Measurements from ENCODE around the gene MISFA. TPM values are rescaled to one million over a fixed set of nuclear protein-coding genes. Genes with fewer than 3 reads are reported as not detected.

MISFA gene
- total RNA-seq: 1 to 10 TPM in 3 of 6 donors, under 1 TPM in 1, not detected in 2; 0.76 to 6.0 (median 1.8) TPM

DNA sequence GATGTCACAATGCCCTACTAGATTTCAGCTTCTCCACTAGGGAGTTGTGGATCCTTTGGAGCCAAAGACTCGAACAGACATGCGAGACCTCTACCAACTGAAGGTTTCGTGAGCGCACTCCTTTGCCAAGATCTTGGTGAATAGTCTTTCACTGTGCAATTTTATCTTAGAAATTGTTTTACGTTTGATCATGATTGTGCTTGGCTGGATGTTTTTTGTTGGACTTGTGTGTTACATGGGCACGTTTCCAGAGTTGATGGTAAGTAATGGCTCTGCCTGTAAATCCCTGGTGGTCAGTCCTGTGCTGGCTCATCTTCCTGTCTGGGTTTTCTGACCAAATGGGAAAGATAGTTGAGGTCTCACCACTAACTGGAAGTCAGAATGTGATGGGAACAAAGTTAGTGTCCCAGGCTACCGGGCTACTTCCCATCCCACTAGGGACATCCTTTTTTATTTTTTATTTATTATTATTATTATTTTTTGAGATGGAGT, at the start of gene MISFA:
TSS of gene MISFA (plus strand) at position 51 of the 492 bp plus-strand sequence. CDS start at position 191, 140 bp downstream.
- H3K4me1 ChIP-seq: no peaks in the 10 kb centered on the region
- DNase-seq (no peak), ATAC-seq (ENCODE audit: low FRiP score in 2 of 2) (no peak)
- TF ChIP-seq POLR2AphosphoS5 (IDR thresholded peaks at IDR 0.05) (no peak), EP300 (IDR thresholded peaks at IDR 0.05) (no peak), POLR2A (IDR thresholded peaks at IDR 0.05) (no peak)
- TF ChIP-seq, protein P1, sequence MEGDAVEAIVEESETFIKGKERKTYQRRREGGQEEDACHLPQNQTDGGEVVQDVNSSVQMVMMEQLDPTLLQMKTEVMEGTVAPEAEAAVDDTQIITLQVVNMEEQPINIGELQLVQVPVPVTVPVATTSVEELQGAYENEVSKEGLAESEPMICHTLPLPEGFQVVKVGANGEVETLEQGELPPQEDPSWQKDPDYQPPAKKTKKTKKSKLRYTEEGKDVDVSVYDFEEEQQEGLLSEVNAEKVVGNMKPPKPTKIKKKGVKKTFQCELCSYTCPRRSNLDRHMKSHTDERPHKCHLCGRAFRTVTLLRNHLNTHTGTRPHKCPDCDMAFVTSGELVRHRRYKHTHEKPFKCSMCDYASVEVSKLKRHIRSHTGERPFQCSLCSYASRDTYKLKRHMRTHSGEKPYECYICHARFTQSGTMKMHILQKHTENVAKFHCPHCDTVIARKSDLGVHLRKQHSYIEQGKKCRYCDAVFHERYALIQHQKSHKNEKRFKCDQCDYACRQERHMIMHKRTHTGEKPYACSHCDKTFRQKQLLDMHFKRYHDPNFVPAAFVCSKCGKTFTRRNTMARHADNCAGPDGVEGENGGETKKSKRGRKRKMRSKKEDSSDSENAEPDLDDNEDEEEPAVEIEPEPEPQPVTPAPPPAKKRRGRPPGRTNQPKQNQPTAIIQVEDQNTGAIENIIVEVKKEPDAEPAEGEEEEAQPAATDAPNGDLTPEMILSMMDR (IDR thresholded peaks at IDR 0.05): no peak
- H3K9me3 ChIP-seq: no peaks in the 10 kb centered on the region
- 92 to 93% methylated on average over 7 of the region's 7 CpGs for WGBS, 2 donors
- H3K36me3 ChIP-seq: peaks cover 0 to 5% (median 0%) of the 10 kb centered on the region in 4 donors
- H3K27me3 ChIP-seq: no peaks in the 10 kb centered on the region
- no peak within 1 kb of the TSS for H3K4me3 ChIP-seq
- no peak within 1 kb of the TSS for H3K27ac ChIP-seq

DNA sequence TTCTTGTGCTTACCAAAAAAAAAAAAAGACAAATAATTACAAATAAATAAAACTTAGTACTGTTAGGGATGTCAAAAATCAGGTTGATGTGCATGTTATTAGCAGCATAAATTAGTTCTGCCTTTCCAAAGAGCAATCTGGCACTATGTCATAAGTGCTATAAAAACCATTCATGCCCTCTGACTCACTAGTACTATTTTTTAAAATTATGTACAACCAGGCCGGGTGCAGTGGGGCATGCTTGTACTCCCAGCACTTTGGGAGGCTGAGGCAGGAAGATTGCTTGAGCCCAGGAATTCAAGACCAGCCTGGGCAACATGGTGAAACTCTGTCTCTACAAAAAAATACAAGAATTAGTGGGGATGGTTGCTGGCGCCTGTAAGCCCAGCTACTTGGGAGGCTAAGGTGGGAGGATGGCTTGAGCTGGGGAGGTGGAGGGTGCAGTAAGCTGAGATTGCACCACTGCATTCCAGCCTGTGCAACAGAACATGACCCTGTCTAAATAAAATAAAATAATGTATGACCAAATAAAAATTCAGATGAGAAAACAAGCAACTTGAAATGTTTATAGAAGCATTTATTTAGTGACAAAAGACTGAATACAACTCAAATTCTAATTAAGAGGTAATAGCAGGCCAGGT, 36.4 kb upstream of the MISFA start:
- DNase-seq: no peak
- H3K4me1 ChIP-seq: no peaks in the 10 kb centered on the region
- 94 to 95% methylated on average over 2 of the region's 2 CpGs for WGBS, 2 donors
- peaks cover 6 to 84% (median 42%) of the 10 kb centered on the region in 4 donors for H3K36me3 ChIP-seq
- H3K4me3 ChIP-seq: no peak overlapping the region
- no peak for ATAC-seq (ENCODE audit: low FRiP score in 2 of 2)
- no peaks in the 10 kb centered on the region for H3K27me3 ChIP-seq
- no peak for TF ChIP-seq POLR2A (IDR thresholded peaks at IDR 0.05)
- TF ChIP-seq, protein P1 (IDR thresholded peaks at IDR 0.05): no peak
- TF ChIP-seq EP300 (IDR thresholded peaks at IDR 0.05): no peak
- TF ChIP-seq POLR2AphosphoS5 (IDR thresholded peaks at IDR 0.05): no peak
- no peak overlapping the region for H3K27ac ChIP-seq
- no peaks in the 10 kb centered on the region for H3K9me3 ChIP-seq

GRCh38 chr11:18564149-18564548, 35.4 kb upstream of the MISFA start:
- H3K4me1 ChIP-seq: no peaks in the 10 kb centered on the region
- DNase-seq (no peak), ATAC-seq (ENCODE audit: low FRiP score in 2 of 2) (no peak)
- H3K4me3 ChIP-seq: no peak overlapping the region
- TF ChIP-seq EP300 (IDR thresholded peaks at IDR 0.05) (no peak), POLR2AphosphoS5 (IDR thresholded peaks at IDR 0.05) (no peak), POLR2A (IDR thresholded peaks at IDR 0.05) (no peak)
- TF ChIP-seq, protein P1 (IDR thresholded peaks at IDR 0.05): no peak
- H3K9me3 ChIP-seq: no peaks in the 10 kb centered on the region
- H3K27me3 ChIP-seq: no peaks in the 10 kb centered on the region
- H3K36me3 ChIP-seq: peaks cover 6 to 77% (median 38%) of the 10 kb centered on the region in 4 donors
- no peak overlapping the region for H3K27ac ChIP-seq

- H3K27me3 ChIP-seq: no peaks in the 10 kb centered on the region
- no peaks in the 10 kb centered on the region for H3K4me1 ChIP-seq
- no peak overlapping the region for H3K27ac ChIP-seq
- H3K36me3 ChIP-seq: peaks cover 1 to 78% (median 32%) of the 10 kb centered on the region in 4 donors
- no peaks in the 10 kb centered on the region for H3K9me3 ChIP-seq
- H3K4me3 ChIP-seq: no peak overlapping the region
- ATAC-seq (ENCODE audit: low FRiP score in 2 of 2) (no peak), DNase-seq (no peak)
- TF ChIP-seq POLR2A (IDR thresholded peaks at IDR 0.05): no peak
- TF ChIP-seq, protein P1 (IDR thresholded peaks at IDR 0.05): no peak
- no peak for TF ChIP-seq EP300 (IDR thresholded peaks at IDR 0.05)
- TF ChIP-seq POLR2AphosphoS5 (IDR thresholded peaks at IDR 0.05): no peak
Observed at GRCh38 chr11:18566406-18566805, 33.2 kb upstream of the MISFA start.

DNA sequence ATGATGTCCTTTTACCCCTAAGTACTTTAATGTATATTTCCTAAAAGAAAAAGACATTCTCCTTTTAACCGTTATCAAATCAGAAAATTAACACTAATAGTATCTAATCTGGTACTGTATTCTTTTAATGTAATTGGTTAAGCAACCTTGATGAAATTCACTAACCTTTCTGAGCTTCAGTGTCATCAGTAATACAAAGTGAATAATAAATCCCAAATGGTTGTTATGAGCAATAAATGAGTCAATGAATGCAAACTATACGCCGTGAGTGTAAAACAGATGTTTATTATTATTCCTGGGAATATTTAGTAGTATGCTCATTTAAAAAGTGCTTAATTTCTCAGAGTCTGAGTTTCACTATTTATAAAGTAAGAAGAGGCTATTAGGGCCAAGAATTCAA, 32.5 kb upstream of the MISFA start:
- TF ChIP-seq EP300 (IDR thresholded peaks at IDR 0.05) (no peak), POLR2AphosphoS5 (IDR thresholded peaks at IDR 0.05) (no peak), POLR2A (IDR thresholded peaks at IDR 0.05) (no peak)
- TF ChIP-seq, protein P1 (IDR thresholded peaks at IDR 0.05): no peak

More for the DNA sequence above, 32.5 kb upstream of the MISFA start:
- no peak for DNase-seq
- no peak overlapping the region for H3K4me3 ChIP-seq
- no peaks in the 10 kb centered on the region for H3K9me3 ChIP-seq
- H3K27ac ChIP-seq: no peak overlapping the region
- H3K4me1 ChIP-seq: no peaks in the 10 kb centered on the region
- no peak for ATAC-seq (ENCODE audit: low FRiP score in 2 of 2)
- 95 to 96% methylated on average over 3 of the region's 3 CpGs for WGBS, 2 donors
- no peaks in the 10 kb centered on the region for H3K27me3 ChIP-seq
- H3K36me3 ChIP-seq: peaks cover 4 to 72% (median 29%) of the 10 kb centered on the region in 4 donors

Measured in upper lobe of left lung (tissue), 6 donors.